ENCODE measurements around the gene SRBD1.
A peak's percentile ranks its signal among the peaks of the same experiment; 100 is the strongest.

SRBD1 gene

GRCh38 chr2:45647986-45648520 lies 37.0 kb upstream of the SRBD1 start:
- TF ChIP-seq POLR2A (IDR thresholded peaks at IDR 0.05; ENCODE audit: low read depth, low read length): no peak
- FAIRE-seq (no peak), DNase-seq (ENCODE audit: insufficient read length, low spot score) (no peak)

DNA sequence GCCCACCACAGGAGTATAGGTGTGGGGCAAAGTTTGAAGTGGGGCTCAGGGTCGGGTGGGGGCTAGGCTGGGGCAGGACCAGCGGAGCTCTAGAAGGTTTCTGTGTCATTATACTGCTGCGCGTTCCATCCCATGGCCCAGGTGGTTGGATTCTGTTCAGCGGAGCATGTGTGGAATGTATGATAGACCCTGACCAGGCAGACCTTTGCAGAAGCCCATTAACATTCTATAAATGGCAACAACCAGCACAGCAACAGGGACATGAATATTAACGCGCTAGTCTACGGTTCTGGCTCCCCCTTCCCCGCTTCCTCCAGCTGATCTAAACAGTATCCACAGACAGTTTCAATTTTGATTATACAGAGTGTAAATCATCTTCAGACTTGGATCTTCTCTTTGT lies 36.3 kb upstream of the SRBD1 start:
- no peak for TF ChIP-seq POLR2A (IDR thresholded peaks at IDR 0.05; ENCODE audit: low read depth, low read length)
- no peak for FAIRE-seq

GRCh38 chr2:45646289-45646688 lies 35.2 kb upstream of the SRBD1 start:
- no peak for DNase-seq (ENCODE audit: insufficient read length, low spot score)
- no peak for TF ChIP-seq POLR2A (IDR thresholded peaks at IDR 0.05; ENCODE audit: low read depth, low read length)
- FAIRE-seq: no peak

More for the DNA sequence above, 36.3 kb upstream of the SRBD1 start:
- no peak for DNase-seq (ENCODE audit: insufficient read length, low spot score)

- no peak for TF ChIP-seq POLR2A (IDR thresholded peaks at IDR 0.05; ENCODE audit: low read depth, low read length)
- DNase-seq (ENCODE audit: insufficient read length, low spot score) (peak; percentile 89), FAIRE-seq (no peak)
Observed at GRCh38 chr2:45643543-45644542, 32.8 kb upstream of the SRBD1 start.

GRCh38 chr2:45643095-45643494 lies 32.0 kb upstream of the SRBD1 start:
- FAIRE-seq (no peak), DNase-seq (ENCODE audit: insufficient read length, low spot score) (no peak)
- TF ChIP-seq POLR2A (IDR thresholded peaks at IDR 0.05; ENCODE audit: low read depth, low read length): no peak

DNA sequence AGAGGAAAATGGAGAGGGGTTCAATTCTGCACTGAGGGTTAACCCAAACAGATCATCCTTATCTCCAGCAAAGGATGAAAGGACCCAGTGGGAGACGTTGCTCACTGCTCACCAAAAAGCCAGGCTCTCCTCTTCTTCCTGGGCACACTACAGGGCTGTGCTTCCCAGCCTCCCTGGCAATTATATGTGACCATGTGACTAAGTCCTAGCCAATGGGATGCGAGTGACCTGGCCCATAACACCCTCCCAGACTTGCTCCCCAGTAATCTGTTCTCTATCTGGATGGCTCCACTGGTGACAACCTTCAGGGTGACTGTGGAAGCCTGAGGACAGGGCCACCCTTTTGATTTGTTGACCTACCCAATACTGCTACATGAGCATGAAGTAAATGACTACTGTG lies 29.5 kb upstream of the SRBD1 start:
- DNase-seq (ENCODE audit: insufficient read length, low spot score): no peak
- FAIRE-seq: no peak
- TF ChIP-seq POLR2A (IDR thresholded peaks at IDR 0.05; ENCODE audit: low read depth, low read length): no peak

DNA sequence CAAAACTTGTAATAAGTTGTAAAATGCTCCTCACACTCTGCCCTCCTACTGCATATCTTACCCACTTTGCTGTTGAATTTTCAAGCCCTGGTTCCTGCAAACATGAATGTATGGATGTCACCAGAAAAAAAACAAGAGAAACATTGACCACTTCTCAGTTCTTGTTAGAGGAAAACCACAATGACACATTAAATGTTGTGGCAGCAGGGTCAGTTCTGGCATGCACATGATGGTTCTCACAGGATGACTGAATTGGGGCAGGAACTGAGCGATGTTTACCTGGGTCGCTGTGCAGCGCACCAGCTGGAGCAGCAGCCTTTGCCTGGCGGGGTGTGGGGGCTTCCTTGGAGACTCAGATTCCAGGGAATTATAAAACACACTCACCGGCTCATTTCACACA lies 26.4 kb upstream of the SRBD1 start:
- no peak for TF ChIP-seq POLR2A (IDR thresholded peaks at IDR 0.05; ENCODE audit: low read depth, low read length)
- FAIRE-seq (peak; percentile 82), DNase-seq (ENCODE audit: insufficient read length, low spot score) (peak; percentile 46)

DNA sequence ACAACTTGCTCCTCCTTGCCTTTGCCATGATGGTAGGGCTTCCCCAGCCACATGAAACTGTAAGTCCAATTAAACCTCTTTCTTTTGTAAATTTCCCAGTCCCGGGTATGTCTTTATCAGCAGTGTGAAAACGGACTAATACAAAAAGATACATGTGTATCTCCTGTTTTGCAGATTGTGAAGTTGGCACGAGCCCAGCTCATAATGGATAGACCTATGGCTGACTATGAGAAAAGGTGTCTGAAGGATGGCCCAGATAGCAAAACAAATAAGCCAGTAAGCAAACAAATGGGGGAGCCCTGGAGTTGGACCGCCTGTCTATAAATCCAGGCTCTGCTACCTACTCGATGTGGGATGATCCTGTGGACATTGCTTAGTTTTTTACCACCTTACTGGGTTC lies 24.9 kb upstream of the SRBD1 start:
- no peak for TF ChIP-seq POLR2A (IDR thresholded peaks at IDR 0.05; ENCODE audit: low read depth, low read length)
- DNase-seq (ENCODE audit: insufficient read length, low spot score): no peak
- FAIRE-seq: no peak

- DNase-seq (ENCODE audit: insufficient read length, low spot score): no peak
- TF ChIP-seq POLR2A (IDR thresholded peaks at IDR 0.05; ENCODE audit: low read depth, low read length): no peak
- no peak for FAIRE-seq
Observed at GRCh38 chr2:45634223-45634622, 23.2 kb upstream of the SRBD1 start.

DNA sequence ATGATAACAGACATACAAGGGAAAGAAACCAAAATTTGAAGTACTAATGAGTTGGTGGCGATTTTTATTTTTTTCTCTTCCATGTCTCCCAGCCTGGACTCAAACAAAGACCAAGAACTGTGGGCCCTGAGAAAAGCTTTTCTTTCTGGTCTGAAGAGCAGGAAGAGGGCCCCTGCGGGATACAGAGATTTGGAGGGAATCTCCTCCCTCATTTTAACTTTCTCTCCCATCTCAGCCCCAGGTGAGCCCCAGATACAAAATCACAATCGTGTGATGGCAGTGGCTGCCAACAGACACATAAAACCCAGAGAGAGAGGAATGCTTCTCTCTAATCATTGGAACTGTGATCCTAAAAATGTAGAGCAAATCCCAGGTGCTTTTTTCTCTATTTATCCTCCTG lies 20.9 kb upstream of the SRBD1 start:
- FAIRE-seq (no peak), DNase-seq (ENCODE audit: insufficient read length, low spot score) (no peak)
- no peak for TF ChIP-seq POLR2A (IDR thresholded peaks at IDR 0.05; ENCODE audit: low read depth, low read length)

DNA sequence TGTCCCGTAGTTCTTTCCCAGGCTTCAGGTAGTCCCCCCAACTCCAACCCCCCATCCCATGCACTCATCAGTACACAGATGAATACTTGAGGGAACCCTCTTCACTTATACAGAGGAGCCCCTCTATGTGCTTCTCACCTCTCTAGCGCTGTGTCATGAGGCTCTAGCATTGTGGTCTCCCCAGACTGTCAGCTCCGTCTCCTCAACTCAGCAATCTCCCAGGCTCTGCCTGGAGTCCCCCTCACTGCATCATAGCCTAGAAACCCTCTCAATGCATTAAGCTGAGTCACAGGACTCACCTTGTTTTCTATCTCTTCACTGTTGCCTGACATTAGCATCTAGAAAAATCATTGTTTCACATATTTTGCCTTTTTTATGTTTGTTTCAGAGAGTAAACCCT lies 20.3 kb upstream of the SRBD1 start:
- no peak for TF ChIP-seq POLR2A (IDR thresholded peaks at IDR 0.05; ENCODE audit: low read depth, low read length)
- no peak for DNase-seq (ENCODE audit: insufficient read length, low spot score)
- no peak for FAIRE-seq

DNA sequence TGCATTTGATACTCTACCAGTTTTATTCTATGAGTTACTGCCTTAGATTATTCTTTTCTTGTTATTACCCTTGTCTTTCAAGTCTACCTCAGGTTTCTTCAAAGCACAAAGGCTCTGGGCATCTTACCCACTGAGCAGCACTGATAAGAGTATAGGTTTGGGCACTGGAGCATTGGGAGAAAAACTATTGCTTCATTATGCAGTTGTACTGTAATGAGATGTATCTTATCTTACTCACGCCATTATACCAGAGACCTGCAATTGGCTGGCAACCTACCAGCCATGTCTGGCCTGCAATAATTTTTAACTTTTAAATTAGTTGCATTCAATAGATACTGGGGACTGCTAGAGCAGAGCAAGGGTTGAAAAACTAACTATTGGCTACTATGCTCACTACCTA lies 18.9 kb upstream of the SRBD1 start:
- no peak for FAIRE-seq
- no peak for TF ChIP-seq POLR2A (IDR thresholded peaks at IDR 0.05; ENCODE audit: low read depth, low read length)
- no peak for DNase-seq (ENCODE audit: insufficient read length, low spot score)

GRCh38 chr2:45627911-45628310 lies 16.8 kb upstream of the SRBD1 start:
- FAIRE-seq (no peak), DNase-seq (ENCODE audit: insufficient read length, low spot score) (no peak)
- no peak for TF ChIP-seq POLR2A (IDR thresholded peaks at IDR 0.05; ENCODE audit: low read depth, low read length)

GRCh38 chr2:45626387-45627221 lies 15.5 kb upstream of the SRBD1 start:
- DNase-seq (ENCODE audit: insufficient read length, low spot score) (no peak), FAIRE-seq (no peak)
- TF ChIP-seq POLR2A (IDR thresholded peaks at IDR 0.05; ENCODE audit: low read depth, low read length): no peak

Measured in H54 (cell line).